Thyroid gland (tissue), 4 donors: ENCODE results near the gene SNRPD2. TPM values are rescaled to one million over a fixed set of nuclear protein-coding genes. Genes with fewer than 3 reads are reported as not detected.

Experiments
- DNase-seq, 2 donors: peaks; one replicate each; pipeline ENCODE4 v3.0.0-alpha.2; 2019
- H3K27ac ChIP-seq, 3 donors: fragments of 200-600 bp; sonication (generic); 1 replicate in 2 of 3; 2 replicates in 1 of 3; pipeline ENCODE4 v1.5.1; 2016 to 2019; ENCODE audit warnings: mild to moderate bottlenecking in 1 of 3, moderate library complexity in 1 of 3
- H3K27me3 ChIP-seq: fragments of 200-600 bp; sonication (generic); one replicate; pipeline ENCODE4 v1.5.1; 2019
- H3K36me3 ChIP-seq, 2 donors: fragments of 200-600 bp; sonication (generic); one replicate each; pipeline ENCODE4 v1.5.1; 2016 to 2019
- H3K4me1 ChIP-seq, 2 donors: fragments of 200-600 bp; sonication (generic); one replicate each; pipeline ENCODE4 v1.5.1; 2017 to 2019
- H3K4me3 ChIP-seq, 3 donors: fragments of 200-600 bp; sonication (generic); replicated peaks in 1 of 3; 1 replicate in 2 of 3; 2 replicates in 1 of 3; pipeline ENCODE4 v1.5.1; 2016; ENCODE audit warnings: mild to moderate bottlenecking in 1 of 3
- H3K9me3 ChIP-seq: fragments of 200-600 bp; sonication (generic); one replicate; pipeline ENCODE4 v1.5.1; 2017
- CTCF ChIP-seq, 6 experiments: fragments of 200-600 bp in 3 of 6; fragments of 450-650 bp in 3 of 6; sonication (generic) in 3 of 6; IDR thresholded peaks; one replicate each; pipeline ENCODE4 v1.5.1; 2016 to 2019; ENCODE audit warnings: antibody characterized with exemption in 6 of 6, mild to moderate bottlenecking in 2 of 6, inconsistent platforms in 1 of 6, moderate library complexity in 1 of 6
- POLR2A ChIP-seq, 2 donors: fragments of 450-650 bp; IDR thresholded peaks; one replicate each; pipeline ENCODE4 v1.6.1; 2017; ENCODE audit warnings: antibody characterized with exemption in 2 of 2, mild to moderate bottlenecking in 2 of 2, moderate library complexity in 1 of 2
- WGBS, 2 donors: methylation state at CpG; one replicate each; pipeline ENCODE4 v1.1.5; 2017; 5-methylcytosine and 5-hydroxymethylcytosine counted together
- intact Hi-C: fragments of 100-400 bp; cut with DNase I; formaldehyde crosslinking; loops from one replicate; pipeline ENCODE4 v1.15.1; 2023
- total RNA-seq, 4 donors: library from RNA; depleted of rRNA; stranded (reverse); fragments of >200 nt; gene quantifications; one replicate each; pipeline ENCODE4 v1.2.3, GENCODE V29; 2016

SNRPD2 gene
- total RNA-seq, 4 donors from 2014 or later, result 133 to 279 (median 192) TPM

GRCh38 chr19:45664575-45664974 is 27.2 kb downstream of the SNRPD2 start:
- Histone ChIP-seq H3K27ac (no peak overlapping the region), H3K27me3 (peaks cover 11% of the 10 kb centered on the region), H3K4me3 (no peak overlapping the region), H3K36me3 (no peaks in the 10 kb centered on the region), H3K4me1 (peaks cover 6 to 20% of the 10 kb centered on the region in 2 donors), H3K9me3 (no peaks in the 10 kb centered on the region)
- no peak for DNase-seq
- TF ChIP-seq POLR2A (IDR thresholded peaks at IDR 0.05) (no peak), CTCF (IDR thresholded peaks at IDR 0.05) (no peak)
- intact Hi-C loops, result no loop called here
- WGBS, 2 donors, result 65 to 80% methylated on average over 7 of the region's 7 CpGs

- H3K4me1 ChIP-seq, result peaks cover 0 to 13% of the 10 kb centered on the region in 2 donors
- no peaks in the 10 kb centered on the region for H3K9me3 ChIP-seq
- no peak overlapping the region for H3K4me3 ChIP-seq
- WGBS, 2 donors, result 84 to 92% methylated on average over 1 of the region's 1 CpG
- no peaks in the 10 kb centered on the region for H3K36me3 ChIP-seq
- intact Hi-C loops, result no loop called here
- no peak overlapping the region for H3K27ac ChIP-seq
- TF ChIP-seq CTCF (IDR thresholded peaks at IDR 0.05), result no peak
- no peak for TF ChIP-seq POLR2A (IDR thresholded peaks at IDR 0.05)
- H3K27me3 ChIP-seq, result peaks cover 3% of the 10 kb centered on the region
- no peak for DNase-seq
Observed at GRCh38 chr19:45663800-45664199, 28.0 kb downstream of the SNRPD2 start.

DNA sequence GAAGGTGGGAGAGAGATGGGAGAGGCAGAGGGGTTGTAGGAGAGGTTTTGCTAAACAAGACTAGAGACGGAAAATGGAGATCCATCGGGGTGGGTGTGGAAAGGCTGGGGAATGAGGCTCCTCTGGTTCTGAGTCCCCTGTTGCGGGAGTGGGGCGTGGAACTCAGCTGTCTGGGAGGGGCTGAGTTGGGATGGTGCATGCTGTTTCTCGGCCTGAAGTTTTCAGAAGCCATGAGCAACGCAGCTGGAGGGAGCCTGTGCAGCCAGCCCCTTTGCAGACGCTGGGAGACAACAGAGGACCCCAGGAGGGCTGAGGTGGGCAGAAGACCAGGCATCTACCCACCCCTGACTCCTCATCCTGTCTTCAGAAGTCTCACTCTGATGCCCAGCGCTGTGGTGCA is 31.1 kb downstream of the SNRPD2 start:
- intact Hi-C loops, result no loop called here
- H3K27me3 ChIP-seq, result no peaks in the 10 kb centered on the region

DNA sequence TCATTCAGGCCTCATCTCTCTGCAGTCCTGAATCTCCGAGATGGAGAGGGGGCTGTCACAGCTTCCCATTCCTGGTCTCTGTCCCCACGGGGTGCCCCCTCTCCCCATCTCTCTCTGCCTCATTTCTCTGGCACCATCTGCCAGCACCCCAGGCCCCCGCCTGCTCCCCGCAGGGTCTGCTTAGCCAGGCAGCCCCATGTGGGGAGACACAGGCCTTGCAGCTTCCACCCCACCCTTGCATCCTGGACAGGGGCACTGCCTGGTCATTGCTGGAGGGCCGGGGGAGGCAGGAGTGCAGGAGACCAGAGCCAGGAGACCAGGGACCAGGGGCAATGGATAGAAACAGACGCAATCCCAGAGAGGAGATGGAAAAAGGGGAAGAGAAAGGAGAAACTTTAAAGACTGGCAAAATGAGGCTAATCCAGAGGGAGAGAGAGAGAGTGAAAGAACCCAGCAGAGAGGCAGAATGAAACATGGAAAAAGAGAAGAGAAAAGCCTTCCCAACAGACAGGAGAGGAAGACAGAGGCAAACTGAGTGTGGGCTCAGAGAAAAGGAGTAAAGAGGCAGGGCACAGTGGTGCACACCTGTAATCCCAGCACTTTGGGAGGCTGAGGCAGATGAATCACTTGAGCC is 32.5 kb downstream of the SNRPD2 start:
- TF ChIP-seq POLR2A (IDR thresholded peaks at IDR 0.05) (no peak), CTCF (IDR thresholded peaks at IDR 0.05) (no peak)
- no peaks in the 10 kb centered on the region for H3K27me3 ChIP-seq
- no peaks in the 10 kb centered on the region for H3K4me1 ChIP-seq
- no peak overlapping the region for H3K4me3 ChIP-seq
- no peak for DNase-seq
- intact Hi-C loops, result no loop called here
- 64% methylated on average over 6 of the region's 6 CpGs for WGBS, 2 donors
- H3K36me3 ChIP-seq, result no peaks in the 10 kb centered on the region
- no peak overlapping the region for H3K27ac ChIP-seq
- no peaks in the 10 kb centered on the region for H3K9me3 ChIP-seq

More for the DNA sequence above, 31.1 kb downstream of the SNRPD2 start:
- H3K36me3 ChIP-seq, result no peaks in the 10 kb centered on the region
- no peak overlapping the region for H3K4me3 ChIP-seq
- no peaks in the 10 kb centered on the region for H3K9me3 ChIP-seq
- DNase-seq, result no peak
- no peaks in the 10 kb centered on the region for H3K4me1 ChIP-seq
- TF ChIP-seq POLR2A (IDR thresholded peaks at IDR 0.05) (no peak), CTCF (IDR thresholded peaks at IDR 0.05) (no peak)
- no peak overlapping the region for H3K27ac ChIP-seq
- WGBS, 2 donors, result 29 to 32% methylated on average over 8 of the region's 8 CpGs

DNA sequence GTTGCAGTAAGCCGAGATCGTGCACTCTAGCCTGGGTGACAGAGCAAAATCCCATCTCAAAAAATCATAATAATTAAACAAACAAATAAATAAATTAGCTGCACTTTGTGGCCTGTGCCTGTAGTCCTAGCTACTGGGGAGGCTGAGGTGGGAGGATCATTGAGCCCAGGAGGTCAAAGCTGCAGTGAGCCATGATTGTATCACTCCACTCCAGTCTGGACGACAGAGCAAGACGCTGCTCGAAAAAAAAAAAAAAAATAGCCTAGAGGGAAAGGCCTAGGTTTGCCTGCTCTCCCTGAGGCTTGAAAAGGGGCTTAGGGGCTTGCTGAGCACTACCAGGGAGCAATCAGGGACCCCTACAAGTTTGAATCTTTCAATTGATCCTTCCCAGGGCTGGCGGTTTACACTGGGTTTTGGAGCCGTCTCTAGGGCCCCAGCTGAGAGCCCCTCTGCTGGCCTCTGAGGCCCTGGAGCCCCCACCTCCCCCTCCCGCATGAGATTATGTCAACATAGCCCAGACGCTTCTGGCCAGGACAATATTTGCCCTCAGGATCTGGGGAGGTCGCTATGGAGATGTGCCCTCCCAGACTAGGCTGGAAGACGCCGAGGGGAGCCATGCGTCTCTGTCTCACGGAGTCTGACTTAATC is 34.1 kb downstream of the SNRPD2 start:
- WGBS, 2 donors, result 27 to 34% methylated on average over 14 of the region's 14 CpGs
- no peak for DNase-seq
- Histone ChIP-seq H3K4me1 (no peaks in the 10 kb centered on the region), H3K4me3 (no peak overlapping the region), H3K36me3 (no peaks in the 10 kb centered on the region), H3K27me3 (no peaks in the 10 kb centered on the region), H3K9me3 (no peaks in the 10 kb centered on the region), H3K27ac (no peak overlapping the region)
- no peak for TF ChIP-seq POLR2A (IDR thresholded peaks at IDR 0.05)
- TF ChIP-seq CTCF (IDR thresholded peaks at IDR 0.05), result no peak
- intact Hi-C loops, result no loop called here
